Caco-2 (cell line): Measurements from ENCODE around the gene TLR8. TPM values are rescaled to one million over a fixed set of nuclear protein-coding genes. Genes with fewer than 3 reads are reported as not detected.

ENCODE experiments used
- BruUV-seq: library from RNA; stranded (reverse); fragments of 400-500 nt; replicated peaks from 2 replicates; lab custom pipeline; 2021; lab: Mats Ljungman, UMichigan
- CTCF ChIA-PET: fragments of 300-600 bp; sonication (Branson Sonifier 250); formaldehyde crosslinking; loops from one replicate; lab custom pipeline; 2022; ENCODE audit warnings: antibody characterized with exemption; lab: Charles Lee
- POLR2A ChIA-PET: fragments of 300-600 bp; sonication (Branson Sonifier 250); formaldehyde crosslinking; loops from one replicate; lab custom pipeline; 2022; ENCODE audit warnings: antibody characterized with exemption; lab: Charles Lee
- DNase-seq, 2 experiments: peaks; one replicate each; pipeline versions ENCODE4 v3.0.0 to v3.0.0-alpha.2; 2020 to 2022
- H3K27me3 ChIP-seq: replicated peaks from 2 replicates; pipeline ENCODE4 v1.6.0; 2011; ENCODE audit warnings: low read length; ENCODE audit not compliant: control insufficient read depth, insufficient read depth
- H3K36me3 ChIP-seq: 2 replicates; pipeline ENCODE4 v1.5.1; 2011; ENCODE audit warnings: low read length; ENCODE audit not compliant: control insufficient read depth, insufficient read depth
- H3K4me1 ChIP-seq: fragments of 250-450 bp; sonication (Bioruptor Pico); 2 replicates; pipeline ENCODE4 v1.5.1; 2020; ENCODE audit warnings: mild to moderate bottlenecking
- H3K4me3 ChIP-seq: 2 replicates; pipeline ENCODE4 v1.5.1; 2011; ENCODE audit warnings: low read depth, mild to moderate bottlenecking, control low read depth, low read length
- H3K9me3 ChIP-seq: fragments of 250-450 bp; sonication (Bioruptor Pico); 2 replicates; pipeline ENCODE4 v1.5.1; 2020; ENCODE audit warnings: mild to moderate bottlenecking, moderate library complexity
- H3K27ac Mint-ChIP-seq: one replicate; pipeline ENCODE4 v1.8.0; 2022; ENCODE audit warnings: mixed read lengths; ENCODE audit not compliant: unreplicated experiment
- H3K27me3 Mint-ChIP-seq: one replicate; pipeline ENCODE4 v1.8.0; 2022; ENCODE audit warnings: mixed read lengths; ENCODE audit not compliant: insufficient read depth, unreplicated experiment
- H3K36me3 Mint-ChIP-seq: one replicate; pipeline ENCODE4 v1.8.0; 2022; ENCODE audit warnings: mild to moderate bottlenecking, mixed read lengths; ENCODE audit not compliant: insufficient read depth, unreplicated experiment
- H3K4me1 Mint-ChIP-seq: one replicate; pipeline ENCODE4 v1.8.0; 2022; ENCODE audit warnings: low read depth, mixed read lengths; ENCODE audit not compliant: unreplicated experiment
- H3K4me3 Mint-ChIP-seq: one replicate; pipeline ENCODE4 v1.8.0; 2022; ENCODE audit warnings: mild to moderate bottlenecking, moderate library complexity, mixed read lengths; ENCODE audit not compliant: unreplicated experiment
- H3K9me3 Mint-ChIP-seq: one replicate; pipeline ENCODE4 v1.8.0; 2022; ENCODE audit warnings: mixed read lengths; ENCODE audit not compliant: unreplicated experiment
- intact Hi-C: fragments of 100-400 bp; cut with micrococcal nuclease; formaldehyde crosslinking; loops from one replicate; pipeline ENCODE4 v1.10.0; 2022; ENCODE audit not compliant: unreplicated experiment
- total RNA-seq: library from RNA; stranded (reverse); gene quantifications from 2 replicates; pipeline ENCODE4 v1.2.3, GENCODE V29; 2022
- TF ChIP-seq, protein P1 (sequence below), 2 experiments: fragments of 200-600 bp in 1 of 2; IDR thresholded peaks; 1 replicate in 1 of 2; 2 replicates in 1 of 2; pipeline versions ENCODE4 v1.5.1 to v1.8.0; 2011 to 2022; ENCODE audit warnings: antibody characterized with exemption in 1 of 2, control low read depth in 1 of 2, inconsistent platforms in 1 of 2, low read depth in 1 of 2, low read length in 1 of 2, mild to moderate bottlenecking in 1 of 2, moderate library complexity in 1 of 2; ENCODE audit not compliant: insufficient read depth in 1 of 2, severe bottlenecking in 1 of 2, unreplicated experiment in 1 of 2

TLR8 gene
- total RNA-seq, 1 experiment from 2014 or later: not detected

DNA sequence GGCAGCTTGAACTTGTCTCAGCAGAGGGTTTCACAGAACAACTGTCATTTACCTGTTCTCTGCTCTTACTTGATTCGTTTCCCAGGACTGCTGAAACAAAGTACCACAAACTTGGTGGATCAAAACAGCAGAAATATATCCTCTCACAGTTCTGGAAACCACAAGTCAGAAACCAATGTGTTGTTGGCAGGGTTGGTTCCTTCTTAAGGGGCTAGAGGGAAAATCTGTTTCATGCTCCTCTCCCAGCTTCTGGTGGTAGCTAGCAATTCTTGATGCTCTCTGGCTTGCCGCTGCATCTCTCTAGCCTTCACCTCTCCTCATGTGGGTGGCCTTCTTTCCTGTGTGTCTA is 4.7 kb downstream of the TLR8 start:
- no peaks in the 10 kb centered on the region for H3K36me3 ChIP-seq
- TF ChIP-seq, protein P1, sequence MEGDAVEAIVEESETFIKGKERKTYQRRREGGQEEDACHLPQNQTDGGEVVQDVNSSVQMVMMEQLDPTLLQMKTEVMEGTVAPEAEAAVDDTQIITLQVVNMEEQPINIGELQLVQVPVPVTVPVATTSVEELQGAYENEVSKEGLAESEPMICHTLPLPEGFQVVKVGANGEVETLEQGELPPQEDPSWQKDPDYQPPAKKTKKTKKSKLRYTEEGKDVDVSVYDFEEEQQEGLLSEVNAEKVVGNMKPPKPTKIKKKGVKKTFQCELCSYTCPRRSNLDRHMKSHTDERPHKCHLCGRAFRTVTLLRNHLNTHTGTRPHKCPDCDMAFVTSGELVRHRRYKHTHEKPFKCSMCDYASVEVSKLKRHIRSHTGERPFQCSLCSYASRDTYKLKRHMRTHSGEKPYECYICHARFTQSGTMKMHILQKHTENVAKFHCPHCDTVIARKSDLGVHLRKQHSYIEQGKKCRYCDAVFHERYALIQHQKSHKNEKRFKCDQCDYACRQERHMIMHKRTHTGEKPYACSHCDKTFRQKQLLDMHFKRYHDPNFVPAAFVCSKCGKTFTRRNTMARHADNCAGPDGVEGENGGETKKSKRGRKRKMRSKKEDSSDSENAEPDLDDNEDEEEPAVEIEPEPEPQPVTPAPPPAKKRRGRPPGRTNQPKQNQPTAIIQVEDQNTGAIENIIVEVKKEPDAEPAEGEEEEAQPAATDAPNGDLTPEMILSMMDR (IDR thresholded peaks at IDR 0.05; ENCODE audit: insufficient read depth in 1 of 2, low read depth in 1 of 2, low read length in 1 of 2, severe bottlenecking in 1 of 2, unreplicated experiment in 1 of 2): no peak
- H3K9me3 Mint-ChIP-seq: no peaks in the 10 kb centered on the region
- no TSS peak for BruUV-seq
- ChIA-PET POLR2A (no interaction called here), CTCF (no interaction called here)
- H3K9me3 ChIP-seq: no peaks in the 10 kb centered on the region
- H3K36me3 Mint-ChIP-seq: no peaks in the 10 kb centered on the region
- no peaks in the 10 kb centered on the region for H3K27me3 Mint-ChIP-seq
- intact Hi-C loops: no loop called here
- H3K4me1 ChIP-seq: no peaks in the 10 kb centered on the region
- peaks cover 5% of the 10 kb centered on the region for H3K4me1 Mint-ChIP-seq
- no peak overlapping the region for H3K4me3 ChIP-seq
- DNase-seq: no peak
- H3K27me3 ChIP-seq: no peaks in the 10 kb centered on the region
- H3K4me3 Mint-ChIP-seq: no peak overlapping the region
- H3K27ac Mint-ChIP-seq: no peak overlapping the region

DNA sequence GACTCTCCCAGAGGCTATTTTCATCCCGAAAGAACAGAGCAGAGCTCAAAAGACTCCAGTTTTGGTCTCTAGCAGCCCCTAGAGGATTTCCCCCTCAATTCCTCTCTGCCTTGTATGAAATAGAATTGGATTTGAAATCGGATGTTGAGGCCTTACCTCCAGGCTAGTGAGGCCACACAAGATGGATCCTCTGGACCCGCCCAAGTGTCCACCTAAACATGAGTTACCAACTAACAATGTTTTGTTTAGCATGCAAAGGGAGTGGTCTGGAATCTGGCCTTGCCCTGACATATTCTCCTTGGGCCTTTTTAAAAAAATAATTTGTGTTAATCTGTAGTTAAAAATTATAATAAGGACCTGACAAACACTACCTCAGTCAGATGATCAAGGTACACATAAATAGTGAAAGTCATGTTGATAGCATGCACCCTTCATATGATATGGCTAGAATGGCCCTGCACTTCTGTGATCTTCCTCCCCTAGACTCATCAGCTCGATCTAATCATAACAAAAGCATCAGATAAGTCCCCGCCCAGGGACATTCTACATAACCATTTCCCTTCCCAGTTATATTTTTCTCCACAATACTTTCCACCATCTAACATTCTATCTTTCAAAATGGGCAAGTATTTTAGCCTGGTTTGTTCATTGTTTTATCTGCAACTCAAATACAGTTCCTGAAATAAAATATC is 6.5 kb downstream of the TLR8 start:
- no peaks in the 10 kb centered on the region for H3K9me3 Mint-ChIP-seq
- CTCF ChIA-PET: no interaction called here
- H3K27me3 Mint-ChIP-seq: no peaks in the 10 kb centered on the region
- Histone ChIP-seq H3K4me1 (no peaks in the 10 kb centered on the region), H3K9me3 (no peaks in the 10 kb centered on the region), H3K36me3 (no peaks in the 10 kb centered on the region), H3K27me3 (no peaks in the 10 kb centered on the region), H3K4me3 (no peak overlapping the region)
- H3K27ac Mint-ChIP-seq: no peak overlapping the region
- intact Hi-C loops: no loop called here
- DNase-seq: no peak
- TF ChIP-seq, protein P1 (IDR thresholded peaks at IDR 0.05; ENCODE audit: insufficient read depth in 1 of 2, low read depth in 1 of 2, low read length in 1 of 2, severe bottlenecking in 1 of 2, unreplicated experiment in 1 of 2): no peak
- POLR2A ChIA-PET: no interaction called here
- BruUV-seq: no TSS peak
- peaks cover 5% of the 10 kb centered on the region for H3K4me1 Mint-ChIP-seq
- H3K4me3 Mint-ChIP-seq: no peak overlapping the region
- H3K36me3 Mint-ChIP-seq: no peaks in the 10 kb centered on the region

DNA sequence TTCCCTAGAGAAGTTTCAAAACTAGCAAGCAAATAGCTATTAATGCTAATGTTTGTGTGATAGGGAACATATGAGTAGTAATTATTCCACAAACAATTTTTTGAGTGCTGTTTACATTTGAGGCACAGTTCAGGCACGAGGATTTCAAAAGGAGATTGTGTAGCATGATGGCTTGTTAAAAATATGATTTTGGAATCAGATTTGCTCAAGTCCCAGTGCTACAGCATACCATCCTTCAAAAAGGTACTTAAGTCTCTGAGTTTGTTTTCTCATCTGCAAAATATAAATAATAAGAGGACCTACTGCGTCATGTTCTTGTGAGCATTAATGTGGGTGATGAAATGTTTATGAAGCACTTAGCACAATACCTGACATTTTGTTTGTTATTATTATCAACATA is 11.3 kb downstream of the TLR8 start:
- ChIA-PET POLR2A (interaction anchor here (0.5 kb wide), 1 partner anchor 1266 kb away, joined by 5 read pairs; no protein-coding TSS in a partner anchor), CTCF (no interaction called here)
- no peaks in the 10 kb centered on the region for H3K4me1 Mint-ChIP-seq
- intact Hi-C loops: no loop called here
- H3K27ac Mint-ChIP-seq: no peak overlapping the region
- H3K36me3 Mint-ChIP-seq: no peaks in the 10 kb centered on the region
- DNase-seq: no peak
- no TSS peak for BruUV-seq
- Histone ChIP-seq H3K27me3 (no peaks in the 10 kb centered on the region), H3K4me3 (no peak overlapping the region), H3K9me3 (no peaks in the 10 kb centered on the region), H3K4me1 (no peaks in the 10 kb centered on the region), H3K36me3 (no peaks in the 10 kb centered on the region)
- H3K9me3 Mint-ChIP-seq: no peaks in the 10 kb centered on the region
- no peaks in the 10 kb centered on the region for H3K27me3 Mint-ChIP-seq
- H3K4me3 Mint-ChIP-seq: no peak overlapping the region
- TF ChIP-seq, protein P1 (IDR thresholded peaks at IDR 0.05; ENCODE audit: insufficient read depth in 1 of 2, low read depth in 1 of 2, low read length in 1 of 2, severe bottlenecking in 1 of 2, unreplicated experiment in 1 of 2): no peak
